ENCODE measurements around the gene GNAL.

The GNAL gene

DNA sequence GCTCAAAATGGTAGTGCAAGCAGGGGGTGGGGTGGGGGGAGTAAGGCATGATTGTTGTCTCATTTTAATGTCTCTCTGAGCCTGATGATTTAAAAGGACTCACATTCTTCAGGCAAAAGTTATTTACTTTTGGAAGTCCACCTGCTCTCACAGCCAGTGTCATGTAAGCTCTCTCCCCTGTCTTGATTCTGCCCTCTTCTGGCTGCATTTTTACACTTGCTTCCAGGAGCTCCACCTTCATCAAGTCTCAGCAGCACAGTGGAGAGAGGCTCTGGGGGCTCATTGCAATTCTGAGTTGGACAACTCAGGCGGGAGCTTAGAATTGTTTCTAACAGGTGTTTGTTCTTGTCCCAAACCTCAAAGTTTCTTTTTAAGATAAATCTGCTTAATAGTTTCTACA is 39.2 kb downstream of the GNAL start:
- in situ Hi-C loops (cut with MboI; ENCODE audit: low sequenced_read_pairs, unreplicated experiment), result no loop called here
- DNase-seq (ENCODE audit: low spot score), result peak; percentile 45

GRCh38 chr18:11729556-11729955 is 40.5 kb downstream of the GNAL start:
- in situ Hi-C loops (cut with MboI; ENCODE audit: low sequenced_read_pairs, unreplicated experiment), result no loop called here
- DNase-seq (ENCODE audit: low spot score), result no peak
- TF ChIP-seq, protein P1, sequence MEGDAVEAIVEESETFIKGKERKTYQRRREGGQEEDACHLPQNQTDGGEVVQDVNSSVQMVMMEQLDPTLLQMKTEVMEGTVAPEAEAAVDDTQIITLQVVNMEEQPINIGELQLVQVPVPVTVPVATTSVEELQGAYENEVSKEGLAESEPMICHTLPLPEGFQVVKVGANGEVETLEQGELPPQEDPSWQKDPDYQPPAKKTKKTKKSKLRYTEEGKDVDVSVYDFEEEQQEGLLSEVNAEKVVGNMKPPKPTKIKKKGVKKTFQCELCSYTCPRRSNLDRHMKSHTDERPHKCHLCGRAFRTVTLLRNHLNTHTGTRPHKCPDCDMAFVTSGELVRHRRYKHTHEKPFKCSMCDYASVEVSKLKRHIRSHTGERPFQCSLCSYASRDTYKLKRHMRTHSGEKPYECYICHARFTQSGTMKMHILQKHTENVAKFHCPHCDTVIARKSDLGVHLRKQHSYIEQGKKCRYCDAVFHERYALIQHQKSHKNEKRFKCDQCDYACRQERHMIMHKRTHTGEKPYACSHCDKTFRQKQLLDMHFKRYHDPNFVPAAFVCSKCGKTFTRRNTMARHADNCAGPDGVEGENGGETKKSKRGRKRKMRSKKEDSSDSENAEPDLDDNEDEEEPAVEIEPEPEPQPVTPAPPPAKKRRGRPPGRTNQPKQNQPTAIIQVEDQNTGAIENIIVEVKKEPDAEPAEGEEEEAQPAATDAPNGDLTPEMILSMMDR (IDR thresholded peaks at IDR 0.05; ENCODE audit: borderline replicate concordance, control extremely low read depth, extremely low read depth, insufficient read depth, missing control alignments), result no peak

More for the DNA sequence above, 39.2 kb downstream of the GNAL start:
- TF ChIP-seq, protein P1 (IDR thresholded peaks at IDR 0.05; ENCODE audit: borderline replicate concordance, control extremely low read depth, extremely low read depth, insufficient read depth, missing control alignments), result no peak

DNA sequence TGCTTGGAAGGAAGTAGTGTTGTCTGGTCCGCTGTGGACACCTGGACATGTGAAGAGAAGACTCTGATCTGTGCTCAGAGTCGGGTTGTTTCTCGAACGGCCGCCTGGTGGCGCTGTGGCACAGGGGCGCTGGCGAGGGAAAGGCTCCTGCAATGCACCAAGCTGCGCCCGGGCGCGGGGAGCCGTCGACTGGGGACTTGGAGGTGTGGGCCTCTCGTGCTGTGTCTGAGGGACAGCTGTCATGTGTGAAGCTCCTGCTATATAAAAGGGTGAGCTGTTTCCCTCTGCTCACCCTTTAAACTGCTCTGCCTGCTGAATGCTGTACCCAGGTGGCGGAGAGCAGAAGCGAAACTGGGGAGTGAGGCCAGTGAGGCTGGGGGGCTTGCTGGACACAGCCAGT is 44.0 kb downstream of the GNAL start:
- in situ Hi-C loops (cut with MboI; ENCODE audit: low sequenced_read_pairs, unreplicated experiment), result no loop called here
- DNase-seq (ENCODE audit: low spot score), result peak; percentile 85
- TF ChIP-seq, protein P1 (IDR thresholded peaks at IDR 0.05; ENCODE audit: borderline replicate concordance, control extremely low read depth, extremely low read depth, insufficient read depth, missing control alignments), result peak; percentile 89

DNA sequence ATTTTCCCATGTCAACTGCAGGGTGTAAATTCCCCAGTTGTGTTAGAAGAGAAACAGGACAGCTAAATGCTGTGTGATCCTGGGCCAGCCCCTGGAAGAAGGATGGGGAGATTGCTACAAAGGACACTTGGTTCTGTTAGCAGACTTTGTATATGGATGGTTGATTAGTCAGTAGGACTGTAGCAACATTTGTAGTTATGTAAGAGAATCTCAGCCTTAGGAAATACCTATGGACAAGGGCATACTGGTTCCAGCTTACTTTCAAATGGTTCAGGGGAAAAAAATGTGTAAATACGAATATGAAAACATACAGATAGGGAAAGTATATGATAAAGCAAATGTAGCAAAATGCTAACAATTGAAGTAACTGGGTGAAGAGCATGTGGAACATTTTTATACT is 47.6 kb downstream of the GNAL start:
- in situ Hi-C loops (cut with MboI; ENCODE audit: low sequenced_read_pairs, unreplicated experiment), result no loop called here
- TF ChIP-seq, protein P1 (IDR thresholded peaks at IDR 0.05; ENCODE audit: borderline replicate concordance, control extremely low read depth, extremely low read depth, insufficient read depth, missing control alignments), result no peak
- DNase-seq (ENCODE audit: low spot score), result no peak

- no peak for DNase-seq (ENCODE audit: low spot score)
- in situ Hi-C loops (cut with MboI; ENCODE audit: low sequenced_read_pairs, unreplicated experiment), result no loop called here
- TF ChIP-seq, protein P1 (IDR thresholded peaks at IDR 0.05; ENCODE audit: borderline replicate concordance, control extremely low read depth, extremely low read depth, insufficient read depth, missing control alignments), result no peak
Observed at GRCh38 chr18:11739893-11740292, 50.8 kb downstream of the GNAL start.

- TF ChIP-seq, protein P1 (IDR thresholded peaks at IDR 0.05; ENCODE audit: borderline replicate concordance, control extremely low read depth, extremely low read depth, insufficient read depth, missing control alignments), result no peak
- DNase-seq (ENCODE audit: low spot score), result no peak
- in situ Hi-C loops (cut with MboI; ENCODE audit: low sequenced_read_pairs, unreplicated experiment), result no loop called here
Observed at GRCh38 chr18:11740461-11740860, 51.4 kb downstream of the GNAL start.
